WTC11 (cell line): Measurements from ENCODE around the gene TIAM2. TPM values are rescaled to one million over a fixed set of nuclear protein-coding genes. Genes with fewer than 3 reads are reported as not detected.
A peak's percentile ranks its signal among the peaks of the same experiment; 100 is the strongest.

Source experiments
- ATAC-seq: fragments of 200-7000 bp; cut with Tn5 transposase; 2 replicates; pipeline ENCODE4 v1.10.0; 2021; ENCODE audit warnings: mild to moderate bottlenecking, moderate library complexity
- CTCF ChIA-PET: fragments of 300-600 bp; sonication (Branson Sonifier 250); formaldehyde crosslinking; loops from one replicate; lab custom pipeline; 2021; ENCODE audit warnings: antibody characterized with exemption; lab: Charles Lee
- POLR2A ChIA-PET: fragments of 350-600 bp; sonication (Branson Sonifier 250); formaldehyde crosslinking; loops from one replicate; lab custom pipeline; 2021; ENCODE audit warnings: antibody characterized with exemption; lab: Charles Lee
- DNase-seq: peaks from one replicate; pipeline ENCODE4 v3.0.0; 2021; ENCODE audit warnings: low spot score
- H3K27ac Mint-ChIP-seq: 2 replicates; pipeline ENCODE4 v1.8.0; 2021; ENCODE audit warnings: mixed read lengths
- H3K27me3 Mint-ChIP-seq: 2 replicates; pipeline ENCODE4 v1.8.0; 2021; ENCODE audit warnings: low read depth, mild to moderate bottlenecking, moderate library complexity, mixed read lengths
- H3K36me3 Mint-ChIP-seq: 2 replicates; pipeline ENCODE4 v1.8.0; 2021; ENCODE audit warnings: mixed read lengths
- H3K4me1 Mint-ChIP-seq: 2 replicates; pipeline ENCODE4 v1.8.0; 2022; ENCODE audit warnings: mixed read lengths
- H3K4me3 Mint-ChIP-seq: 2 replicates; pipeline ENCODE4 v1.8.0; 2021; ENCODE audit warnings: mild to moderate bottlenecking, moderate library complexity, mixed read lengths
- H3K9me3 Mint-ChIP-seq: 2 replicates; pipeline ENCODE4 v1.8.0; 2021; ENCODE audit warnings: mixed read lengths
- AFF4 ChIP-seq: sonication (generic); formaldehyde crosslinking; IDR thresholded peaks from 2 replicates; pipeline ENCODE4 v1.8.1; 2023; ENCODE audit warnings: mild to moderate bottlenecking, missing genetic modification reagents, borderline replicate concordance
- EMX1 ChIP-seq: fragments of 250-450 bp; sonication (Bioruptor Pico); IDR thresholded peaks from 2 replicates; pipeline ENCODE4 v1.8.0; 2021; ENCODE audit warnings: mild to moderate bottlenecking
- HMGA2 ChIP-seq: fragments of 250-450 bp; sonication (Bioruptor Pico); IDR thresholded peaks from 2 replicates; pipeline ENCODE4 v1.4.0; 2021; ENCODE audit warnings: mild to moderate bottlenecking, moderate library complexity
- JUN ChIP-seq: sonication (generic); formaldehyde crosslinking; IDR thresholded peaks from 2 replicates; pipeline ENCODE4 v1.8.0; 2023; ENCODE audit warnings: mild to moderate bottlenecking, missing genetic modification reagents
- NR3C1 ChIP-seq: sonication (generic); formaldehyde crosslinking; conservative IDR thresholded peaks from 2 replicates; pipeline ENCODE4 v1.8.1; 2023; ENCODE audit warnings: low read depth, mild to moderate bottlenecking, missing genetic modification reagents
- OVOL2 ChIP-seq: fragments of 250-450 bp; sonication (Bioruptor Pico); IDR thresholded peaks from 2 replicates; pipeline ENCODE4 v1.9.0; 2021; ENCODE audit warnings: mild to moderate bottlenecking, borderline replicate concordance
- RORB ChIP-seq: fragments of 250-450 bp; sonication (Bioruptor Pico); IDR thresholded peaks from 2 replicates; pipeline ENCODE4 v1.9.0; 2021; ENCODE audit warnings: mild to moderate bottlenecking
- TEAD4 ChIP-seq: sonication (generic); formaldehyde crosslinking; IDR thresholded peaks from 2 replicates; pipeline ENCODE4 v1.8.0; 2022; ENCODE audit warnings: mild to moderate bottlenecking, missing genetic modification reagents
- TP53 ChIP-seq: sonication (generic); formaldehyde crosslinking; IDR thresholded peaks from 2 replicates; pipeline ENCODE4 v1.8.1; 2023; ENCODE audit warnings: mild to moderate bottlenecking, missing genetic modification reagents
- ZBTB43 ChIP-seq: sonication (generic); formaldehyde crosslinking; IDR thresholded peaks from 2 replicates; pipeline ENCODE4 v1.8.1; 2023; ENCODE audit warnings: mild to moderate bottlenecking, missing genetic modification reagents
- ZNF219 ChIP-seq: sonication (generic); formaldehyde crosslinking; IDR thresholded peaks from 2 replicates; pipeline ENCODE4 v1.8.0; 2023; ENCODE audit warnings: missing genetic modification reagents, mild to moderate bottlenecking, borderline replicate concordance
- ZNF671 ChIP-seq: fragments of 250-450 bp; sonication (Bioruptor Pico); IDR thresholded peaks from 2 replicates; pipeline ENCODE4 v1.8.0; 2021; ENCODE audit warnings: mild to moderate bottlenecking
- total RNA-seq: library from RNA; stranded (reverse); gene quantifications from 3 replicates; pipeline ENCODE4 v1.2.3, GENCODE V29; 2021
- TF ChIP-seq, protein P1 (sequence below): sonication (generic); formaldehyde crosslinking; IDR thresholded peaks from 2 replicates; pipeline ENCODE4 v1.8.1; 2022; ENCODE audit warnings: mild to moderate bottlenecking, moderate library complexity, missing genetic modification reagents
- TF ChIP-seq, protein P2 (sequence below): sonication (generic); formaldehyde crosslinking; IDR thresholded peaks from 2 replicates; pipeline ENCODE4 v1.8.0; 2023; ENCODE audit warnings: mild to moderate bottlenecking, missing genetic modification reagents
- TF ChIP-seq, protein P3 (sequence below): sonication (generic); formaldehyde crosslinking; IDR thresholded peaks from 2 replicates; pipeline ENCODE4 v1.8.1; 2022; ENCODE audit warnings: low read depth, missing genetic modification reagents, borderline replicate concordance
- TF ChIP-seq, protein P4 (sequence below): sonication (generic); formaldehyde crosslinking; IDR thresholded peaks from 2 replicates; pipeline ENCODE4 v1.8.1; 2023; ENCODE audit warnings: mild to moderate bottlenecking, missing genetic modification reagents, moderate library complexity
- TF ChIP-seq, protein P5 (sequence below): sonication (generic); formaldehyde crosslinking; IDR thresholded peaks from 2 replicates; pipeline ENCODE4 v1.8.1; 2023; ENCODE audit warnings: mild to moderate bottlenecking, missing genetic modification reagents, moderate library complexity

Gene TIAM2
- total RNA-seq, 1 experiment from 2014 or later, result 15.1 TPM

- no peaks in the 10 kb centered on the region for H3K9me3 Mint-ChIP-seq
- H3K4me3 Mint-ChIP-seq, result no peak overlapping the region
- H3K27me3 Mint-ChIP-seq, result no peaks in the 10 kb centered on the region
- DNase-seq (no peak), ATAC-seq (peak; percentile 88)
- TF ChIP-seq, protein P1, sequence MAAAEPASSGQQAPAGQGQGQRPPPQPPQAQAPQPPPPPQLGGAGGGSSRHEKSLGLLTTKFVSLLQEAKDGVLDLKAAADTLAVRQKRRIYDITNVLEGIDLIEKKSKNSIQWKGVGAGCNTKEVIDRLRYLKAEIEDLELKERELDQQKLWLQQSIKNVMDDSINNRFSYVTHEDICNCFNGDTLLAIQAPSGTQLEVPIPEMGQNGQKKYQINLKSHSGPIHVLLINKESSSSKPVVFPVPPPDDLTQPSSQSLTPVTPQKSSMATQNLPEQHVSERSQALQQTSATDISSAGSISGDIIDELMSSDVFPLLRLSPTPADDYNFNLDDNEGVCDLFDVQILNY (CRISPR knock-in tag), result no peak
- TF ChIP-seq EMX1 (CRISPR knock-in tag) (no peak), TEAD4 (CRISPR knock-in tag) (no peak), ZNF671 (CRISPR knock-in tag) (no peak)
- peaks cover 16% of the 10 kb centered on the region; the same call in 1 of the 2 replicates for H3K36me3 Mint-ChIP-seq
- ChIA-PET POLR2A (no interaction called here), CTCF (no interaction called here)
- peaks cover 20% of the 10 kb centered on the region for H3K4me1 Mint-ChIP-seq
- H3K27ac Mint-ChIP-seq, result peak overlapping the region; percentile 95
These were observed 278.3 kb downstream of the TIAM2 start for GRCh38 chr6:155273431-155273830.

DNA sequence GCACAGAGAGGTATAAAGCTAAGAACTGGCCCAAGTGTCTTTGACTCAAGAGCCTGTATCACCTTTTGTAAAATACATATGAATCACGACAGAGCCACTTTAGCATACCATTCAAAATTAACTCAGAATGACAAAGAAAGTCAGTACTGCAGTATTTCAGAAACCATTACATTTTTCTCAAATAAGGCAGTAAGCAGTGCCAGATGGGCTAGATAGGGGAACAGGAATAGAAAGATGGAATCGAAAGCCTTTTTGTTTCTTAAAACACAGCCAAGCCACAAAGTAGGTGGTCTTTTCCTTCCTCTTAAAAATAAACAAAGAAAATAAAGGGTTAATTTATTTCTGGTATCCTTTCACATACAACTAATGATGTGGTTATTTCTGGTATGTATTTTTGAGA lies 279.0 kb downstream of the TIAM2 start:
- CTCF ChIA-PET, result no interaction called here
- peaks cover 21% of the 10 kb centered on the region for H3K36me3 Mint-ChIP-seq
- 0 out of 2 replicates have a peak overlapping the region, but pooled peaks have one; percentile 47 for H3K27ac Mint-ChIP-seq
- TF ChIP-seq OVOL2 (CRISPR knock-in tag) (no peak), ZNF219 (CRISPR knock-in tag) (no peak), TP53 (no peak), TEAD4 (CRISPR knock-in tag) (no peak), RORB (CRISPR knock-in tag) (no peak), ZBTB43 (CRISPR knock-in tag) (no peak), NR3C1 (CRISPR knock-in tag) (no peak), AFF4 (CRISPR knock-in tag) (no peak), HMGA2 (CRISPR knock-in tag) (no peak), JUN (CRISPR knock-in tag) (no peak)
- TF ChIP-seq, protein P2, sequence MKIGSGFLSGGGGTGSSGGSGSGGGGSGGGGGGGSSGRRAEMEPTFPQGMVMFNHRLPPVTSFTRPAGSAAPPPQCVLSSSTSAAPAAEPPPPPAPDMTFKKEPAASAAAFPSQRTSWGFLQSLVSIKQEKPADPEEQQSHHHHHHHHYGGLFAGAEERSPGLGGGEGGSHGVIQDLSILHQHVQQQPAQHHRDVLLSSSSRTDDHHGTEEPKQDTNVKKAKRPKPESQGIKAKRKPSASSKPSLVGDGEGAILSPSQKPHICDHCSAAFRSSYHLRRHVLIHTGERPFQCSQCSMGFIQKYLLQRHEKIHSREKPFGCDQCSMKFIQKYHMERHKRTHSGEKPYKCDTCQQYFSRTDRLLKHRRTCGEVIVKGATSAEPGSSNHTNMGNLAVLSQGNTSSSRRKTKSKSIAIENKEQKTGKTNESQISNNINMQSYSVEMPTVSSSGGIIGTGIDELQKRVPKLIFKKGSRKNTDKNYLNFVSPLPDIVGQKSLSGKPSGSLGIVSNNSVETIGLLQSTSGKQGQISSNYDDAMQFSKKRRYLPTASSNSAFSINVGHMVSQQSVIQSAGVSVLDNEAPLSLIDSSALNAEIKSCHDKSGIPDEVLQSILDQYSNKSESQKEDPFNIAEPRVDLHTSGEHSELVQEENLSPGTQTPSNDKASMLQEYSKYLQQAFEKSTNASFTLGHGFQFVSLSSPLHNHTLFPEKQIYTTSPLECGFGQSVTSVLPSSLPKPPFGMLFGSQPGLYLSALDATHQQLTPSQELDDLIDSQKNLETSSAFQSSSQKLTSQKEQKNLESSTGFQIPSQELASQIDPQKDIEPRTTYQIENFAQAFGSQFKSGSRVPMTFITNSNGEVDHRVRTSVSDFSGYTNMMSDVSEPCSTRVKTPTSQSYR, result no peak
- TF ChIP-seq, protein P3, sequence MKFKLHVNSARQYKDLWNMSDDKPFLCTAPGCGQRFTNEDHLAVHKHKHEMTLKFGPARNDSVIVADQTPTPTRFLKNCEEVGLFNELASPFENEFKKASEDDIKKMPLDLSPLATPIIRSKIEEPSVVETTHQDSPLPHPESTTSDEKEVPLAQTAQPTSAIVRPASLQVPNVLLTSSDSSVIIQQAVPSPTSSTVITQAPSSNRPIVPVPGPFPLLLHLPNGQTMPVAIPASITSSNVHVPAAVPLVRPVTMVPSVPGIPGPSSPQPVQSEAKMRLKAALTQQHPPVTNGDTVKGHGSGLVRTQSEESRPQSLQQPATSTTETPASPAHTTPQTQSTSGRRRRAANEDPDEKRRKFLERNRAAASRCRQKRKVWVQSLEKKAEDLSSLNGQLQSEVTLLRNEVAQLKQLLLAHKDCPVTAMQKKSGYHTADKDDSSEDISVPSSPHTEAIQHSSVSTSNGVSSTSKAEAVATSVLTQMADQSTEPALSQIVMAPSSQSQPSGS (CRISPR knock-in tag), result no peak
- TF ChIP-seq, protein P4, sequence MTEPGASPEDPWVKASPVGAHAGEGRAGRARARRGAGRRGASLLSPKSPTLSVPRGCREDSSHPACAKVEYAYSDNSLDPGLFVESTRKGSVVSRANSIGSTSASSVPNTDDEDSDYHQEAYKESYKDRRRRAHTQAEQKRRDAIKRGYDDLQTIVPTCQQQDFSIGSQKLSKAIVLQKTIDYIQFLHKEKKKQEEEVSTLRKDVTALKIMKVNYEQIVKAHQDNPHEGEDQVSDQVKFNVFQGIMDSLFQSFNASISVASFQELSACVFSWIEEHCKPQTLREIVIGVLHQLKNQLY (CRISPR knock-in tag), result no peak
- TF ChIP-seq, protein P5, sequence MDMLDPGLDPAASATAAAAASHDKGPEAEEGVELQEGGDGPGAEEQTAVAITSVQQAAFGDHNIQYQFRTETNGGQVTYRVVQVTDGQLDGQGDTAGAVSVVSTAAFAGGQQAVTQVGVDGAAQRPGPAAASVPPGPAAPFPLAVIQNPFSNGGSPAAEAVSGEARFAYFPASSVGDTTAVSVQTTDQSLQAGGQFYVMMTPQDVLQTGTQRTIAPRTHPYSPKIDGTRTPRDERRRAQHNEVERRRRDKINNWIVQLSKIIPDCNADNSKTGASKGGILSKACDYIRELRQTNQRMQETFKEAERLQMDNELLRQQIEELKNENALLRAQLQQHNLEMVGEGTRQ (CRISPR knock-in tag), result no peak
- no peak for DNase-seq
- H3K27me3 Mint-ChIP-seq, result no peaks in the 10 kb centered on the region
- H3K4me3 Mint-ChIP-seq, result no peak overlapping the region
- peaks cover 20% of the 10 kb centered on the region for H3K4me1 Mint-ChIP-seq
- POLR2A ChIA-PET, result no interaction called here
- no peak for ATAC-seq
- no peaks in the 10 kb centered on the region for H3K9me3 Mint-ChIP-seq
